Liver (tissue), 3 donors: ENCODE data around the gene TGFBR1.

Experiments used
- TAF1 ChIP-seq: conservative IDR thresholded peaks from 2 replicates; pipeline ENCODE4 v1.6.1; 2016; ENCODE audit warnings: antibody characterized with exemption, mild to moderate bottlenecking
- TF ChIP-seq, protein P1 (sequence below): IDR thresholded peaks from 2 replicates; pipeline ENCODE4 v1.6.1; 2016; ENCODE audit warnings: antibody characterized with exemption, mild to moderate bottlenecking
- TF ChIP-seq, protein P2 (sequence below): IDR thresholded peaks from 2 replicates; pipeline ENCODE4 v1.6.1; 2016; ENCODE audit warnings: antibody characterized with exemption
- TF ChIP-seq, protein P3 (sequence below): fragments of 150-350 bp; IDR thresholded peaks from 2 replicates; pipeline ENCODE4 v1.5.1; 2017; ENCODE audit warnings: improper control_type of control experiment, low read depth, low read length; ENCODE audit not compliant: missing input control
- TF ChIP-seq, protein P4 (sequence below): IDR thresholded peaks from 2 replicates; pipeline ENCODE4 v1.6.1; 2016; ENCODE audit warnings: antibody characterized with exemption
- donor health status: healthy.
- donor health status: healthy.

DNA sequence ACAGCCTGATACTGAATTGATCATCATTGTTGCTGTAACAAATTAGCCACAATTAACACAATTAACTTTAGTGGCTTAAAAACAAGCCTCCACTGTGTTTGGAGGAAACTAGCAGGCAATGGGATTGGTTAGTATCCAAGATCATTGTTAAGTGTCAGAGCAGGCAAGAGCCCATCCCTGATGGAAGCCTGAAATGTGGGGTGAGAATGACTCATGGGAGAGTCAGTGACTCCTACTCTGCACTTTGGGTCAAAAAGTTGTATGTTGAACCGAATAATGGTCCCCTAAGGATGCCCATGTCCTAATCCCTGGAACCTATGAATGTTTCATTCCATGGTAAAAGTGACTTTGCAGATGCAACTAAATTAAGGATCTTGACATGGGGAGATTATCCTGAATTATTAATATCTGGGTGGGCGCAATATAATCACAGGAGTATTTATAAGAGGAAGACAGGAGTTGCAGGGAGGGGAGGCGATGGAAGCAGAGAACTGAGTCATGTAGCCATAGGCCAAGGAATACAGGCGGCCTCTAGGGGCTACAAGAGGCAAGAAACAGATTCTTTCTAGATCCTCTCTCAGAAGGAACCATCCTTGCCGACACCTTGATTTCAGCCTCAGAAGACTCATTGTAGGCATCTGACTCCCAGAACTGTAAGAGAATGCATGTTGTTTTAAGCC lies 88.0 kb downstream of the TGFBR1 start:
- TF ChIP-seq, protein P1, sequence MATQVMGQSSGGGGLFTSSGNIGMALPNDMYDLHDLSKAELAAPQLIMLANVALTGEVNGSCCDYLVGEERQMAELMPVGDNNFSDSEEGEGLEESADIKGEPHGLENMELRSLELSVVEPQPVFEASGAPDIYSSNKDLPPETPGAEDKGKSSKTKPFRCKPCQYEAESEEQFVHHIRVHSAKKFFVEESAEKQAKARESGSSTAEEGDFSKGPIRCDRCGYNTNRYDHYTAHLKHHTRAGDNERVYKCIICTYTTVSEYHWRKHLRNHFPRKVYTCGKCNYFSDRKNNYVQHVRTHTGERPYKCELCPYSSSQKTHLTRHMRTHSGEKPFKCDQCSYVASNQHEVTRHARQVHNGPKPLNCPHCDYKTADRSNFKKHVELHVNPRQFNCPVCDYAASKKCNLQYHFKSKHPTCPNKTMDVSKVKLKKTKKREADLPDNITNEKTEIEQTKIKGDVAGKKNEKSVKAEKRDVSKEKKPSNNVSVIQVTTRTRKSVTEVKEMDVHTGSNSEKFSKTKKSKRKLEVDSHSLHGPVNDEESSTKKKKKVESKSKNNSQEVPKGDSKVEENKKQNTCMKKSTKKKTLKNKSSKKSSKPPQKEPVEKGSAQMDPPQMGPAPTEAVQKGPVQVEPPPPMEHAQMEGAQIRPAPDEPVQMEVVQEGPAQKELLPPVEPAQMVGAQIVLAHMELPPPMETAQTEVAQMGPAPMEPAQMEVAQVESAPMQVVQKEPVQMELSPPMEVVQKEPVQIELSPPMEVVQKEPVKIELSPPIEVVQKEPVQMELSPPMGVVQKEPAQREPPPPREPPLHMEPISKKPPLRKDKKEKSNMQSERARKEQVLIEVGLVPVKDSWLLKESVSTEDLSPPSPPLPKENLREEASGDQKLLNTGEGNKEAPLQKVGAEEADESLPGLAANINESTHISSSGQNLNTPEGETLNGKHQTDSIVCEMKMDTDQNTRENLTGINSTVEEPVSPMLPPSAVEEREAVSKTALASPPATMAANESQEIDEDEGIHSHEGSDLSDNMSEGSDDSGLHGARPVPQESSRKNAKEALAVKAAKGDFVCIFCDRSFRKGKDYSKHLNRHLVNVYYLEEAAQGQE, result no peak
- TF ChIP-seq, protein P2, sequence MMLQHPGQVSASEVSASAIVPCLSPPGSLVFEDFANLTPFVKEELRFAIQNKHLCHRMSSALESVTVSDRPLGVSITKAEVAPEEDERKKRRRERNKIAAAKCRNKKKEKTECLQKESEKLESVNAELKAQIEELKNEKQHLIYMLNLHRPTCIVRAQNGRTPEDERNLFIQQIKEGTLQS, result no peak
- TF ChIP-seq, protein P3, sequence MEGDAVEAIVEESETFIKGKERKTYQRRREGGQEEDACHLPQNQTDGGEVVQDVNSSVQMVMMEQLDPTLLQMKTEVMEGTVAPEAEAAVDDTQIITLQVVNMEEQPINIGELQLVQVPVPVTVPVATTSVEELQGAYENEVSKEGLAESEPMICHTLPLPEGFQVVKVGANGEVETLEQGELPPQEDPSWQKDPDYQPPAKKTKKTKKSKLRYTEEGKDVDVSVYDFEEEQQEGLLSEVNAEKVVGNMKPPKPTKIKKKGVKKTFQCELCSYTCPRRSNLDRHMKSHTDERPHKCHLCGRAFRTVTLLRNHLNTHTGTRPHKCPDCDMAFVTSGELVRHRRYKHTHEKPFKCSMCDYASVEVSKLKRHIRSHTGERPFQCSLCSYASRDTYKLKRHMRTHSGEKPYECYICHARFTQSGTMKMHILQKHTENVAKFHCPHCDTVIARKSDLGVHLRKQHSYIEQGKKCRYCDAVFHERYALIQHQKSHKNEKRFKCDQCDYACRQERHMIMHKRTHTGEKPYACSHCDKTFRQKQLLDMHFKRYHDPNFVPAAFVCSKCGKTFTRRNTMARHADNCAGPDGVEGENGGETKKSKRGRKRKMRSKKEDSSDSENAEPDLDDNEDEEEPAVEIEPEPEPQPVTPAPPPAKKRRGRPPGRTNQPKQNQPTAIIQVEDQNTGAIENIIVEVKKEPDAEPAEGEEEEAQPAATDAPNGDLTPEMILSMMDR, result no peak
- TF ChIP-seq, protein P4, sequence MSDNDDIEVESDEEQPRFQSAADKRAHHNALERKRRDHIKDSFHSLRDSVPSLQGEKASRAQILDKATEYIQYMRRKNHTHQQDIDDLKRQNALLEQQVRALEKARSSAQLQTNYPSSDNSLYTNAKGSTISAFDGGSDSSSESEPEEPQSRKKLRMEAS, result no peak
- TF ChIP-seq TAF1, result no peak
